IPS-18c (cell line): ENCODE results near the gene TK2.
"Not testable (repeated sequence)": the region's sequence is repeated elsewhere in the genome, so short reads cannot be mapped to it uniquely, and the experiment has no call there.

Experiments
- H3K4me3 ChIP-seq: 2 replicates; pipeline ENCODE4 v1.7.0; 2013; ENCODE audit warnings: low read depth, mild to moderate bottlenecking, low read length, moderate library complexity; ENCODE audit not compliant: insufficient read depth
- H3K9me3 ChIP-seq: one replicate; pipeline ENCODE4 v1.6.1; 2013; ENCODE audit warnings: mild to moderate bottlenecking, low read length, moderate library complexity; ENCODE audit not compliant: control insufficient read depth, insufficient read depth

The TK2 gene

GRCh38 chr16:66502020-66502913 is 47.7 kb downstream of the TK2 start:
- Histone ChIP-seq H3K4me3 (no peak overlapping the region), H3K9me3 (no peaks in the 10 kb centered on the region)

- H3K4me3 ChIP-seq, H3K9me3 ChIP-seq: not testable (repeated sequence)
Observed at GRCh38 chr16:66501563-66501962, 48.4 kb downstream of the TK2 start.

GRCh38 chr16:66497921-66498320 is 52.0 kb downstream of the TK2 start:
- not testable (repeated sequence) for H3K4me3 ChIP-seq, H3K9me3 ChIP-seq

- H3K4me3 ChIP-seq, H3K9me3 ChIP-seq: not testable (repeated sequence)
Observed at GRCh38 chr16:66496226-66496625, 53.7 kb downstream of the TK2 start.

DNA sequence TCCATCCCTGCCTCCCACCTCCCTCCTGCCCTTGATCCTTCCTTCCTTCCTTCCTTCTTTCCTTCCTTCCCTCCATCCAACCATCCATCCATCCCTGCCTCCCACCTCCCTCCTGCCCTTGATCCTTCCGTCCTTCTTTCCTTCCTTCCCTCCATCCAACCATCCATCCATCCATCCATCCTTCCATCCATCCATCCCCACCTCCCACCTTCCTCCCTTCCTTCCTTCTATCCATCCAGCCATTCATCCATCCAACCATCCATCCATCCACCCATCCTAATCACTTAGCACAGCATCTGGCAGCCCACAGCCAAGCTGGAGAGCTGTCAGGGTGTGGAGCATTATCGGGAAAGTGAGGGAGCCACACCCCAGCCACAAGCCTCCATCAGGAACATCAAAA is 54.5 kb downstream of the TK2 start:
- no peaks in the 10 kb centered on the region for H3K9me3 ChIP-seq

GRCh38 chr16:66494916-66495315 is 55.0 kb downstream of the TK2 start:
- Histone ChIP-seq H3K9me3 (no peaks in the 10 kb centered on the region), H3K4me3 (no peak overlapping the region)

More for the DNA sequence above, 54.5 kb downstream of the TK2 start:
- no peak overlapping the region for H3K4me3 ChIP-seq

- Histone ChIP-seq H3K9me3 (no peaks in the 10 kb centered on the region), H3K4me3 (no peak overlapping the region)
Observed at GRCh38 chr16:66493490-66494401, 56.2 kb downstream of the TK2 start.

DNA sequence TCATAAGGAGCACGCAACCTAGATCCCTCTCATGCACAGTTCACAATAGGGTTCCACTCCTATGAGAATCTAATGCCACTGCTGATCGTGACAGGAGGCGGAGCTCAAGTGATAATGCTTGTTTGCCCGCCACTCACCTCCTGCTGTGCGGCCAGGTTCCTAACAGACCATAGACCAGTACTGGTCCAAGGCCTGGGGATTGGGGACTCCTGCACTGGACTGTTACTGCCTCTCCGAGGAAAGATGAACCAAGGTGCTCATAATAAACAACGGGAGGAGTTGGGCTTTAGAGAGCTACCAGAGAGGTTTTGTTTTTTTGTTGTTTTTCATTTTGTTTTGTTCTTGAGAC is 58.2 kb downstream of the TK2 start:
- Histone ChIP-seq H3K4me3 (no peak overlapping the region), H3K9me3 (no peaks in the 10 kb centered on the region)

DNA sequence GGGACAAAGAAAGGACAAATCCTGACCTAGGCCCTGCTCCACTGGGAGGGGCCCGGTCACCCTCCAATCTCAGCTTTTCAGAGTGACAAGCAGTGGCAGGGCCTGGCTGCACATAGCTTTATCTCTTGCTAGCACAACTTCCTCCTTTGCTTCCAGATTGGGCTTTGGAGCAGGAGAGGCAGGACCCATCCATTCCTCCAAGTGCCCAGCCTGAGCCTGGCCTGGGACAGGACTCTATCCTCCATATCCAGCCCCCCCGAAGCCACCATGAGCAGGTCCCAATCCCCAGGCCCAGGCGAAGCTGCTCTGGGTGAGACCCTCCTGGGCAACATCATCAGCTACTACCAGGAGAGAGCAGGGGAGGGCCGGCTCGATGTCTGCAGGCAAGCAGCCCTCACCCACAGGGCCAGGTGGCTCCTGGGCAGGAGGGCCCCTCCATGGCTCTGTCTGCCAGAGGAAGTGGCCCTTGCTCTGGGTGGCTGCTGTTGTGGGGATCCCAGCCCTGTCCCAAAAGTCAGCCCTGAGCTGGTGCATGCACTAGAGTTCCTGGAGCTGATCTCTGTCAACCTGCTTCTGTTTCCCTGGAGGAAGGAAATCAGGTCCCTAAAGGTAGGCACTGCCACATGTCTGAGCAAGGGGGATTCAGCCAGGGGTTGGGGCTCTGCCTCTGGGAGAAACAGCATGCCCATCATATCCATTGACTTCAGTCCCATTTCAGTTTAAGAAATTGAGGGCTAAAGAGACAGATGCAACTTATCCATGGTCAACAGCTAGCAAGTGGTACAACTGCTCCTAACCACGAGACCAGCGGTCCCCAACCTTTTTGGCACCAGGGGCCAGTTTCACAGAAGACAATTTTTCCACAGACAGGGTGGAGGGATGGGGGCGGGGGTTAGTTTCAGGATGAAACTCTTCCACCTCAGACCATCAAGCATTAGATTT is 58.9 kb downstream of the TK2 start:
- H3K9me3 ChIP-seq, result no peaks in the 10 kb centered on the region
- H3K4me3 ChIP-seq, result no peak overlapping the region

DNA sequence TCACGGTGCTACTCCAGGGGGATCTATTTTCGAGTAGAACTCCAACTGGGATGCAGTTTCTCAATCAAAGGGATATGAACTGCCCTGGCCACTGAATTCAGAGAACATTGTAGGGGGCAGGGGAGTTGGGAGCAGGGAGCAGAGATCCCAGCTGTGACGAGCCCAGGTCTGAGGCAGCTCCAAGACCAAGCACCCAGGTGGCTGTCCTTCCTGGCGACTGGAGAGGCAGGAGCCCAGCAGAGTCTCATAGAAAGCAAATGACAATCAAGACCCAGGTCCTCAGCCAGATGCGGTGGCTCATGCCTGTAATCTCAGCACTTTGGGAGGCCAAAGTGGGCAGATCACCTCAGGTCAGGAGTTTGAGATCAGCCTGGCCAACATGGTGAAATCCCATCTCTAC is 60.1 kb downstream of the TK2 start:
- H3K9me3 ChIP-seq, result no peaks in the 10 kb centered on the region
- H3K4me3 ChIP-seq, result no peak overlapping the region

DNA sequence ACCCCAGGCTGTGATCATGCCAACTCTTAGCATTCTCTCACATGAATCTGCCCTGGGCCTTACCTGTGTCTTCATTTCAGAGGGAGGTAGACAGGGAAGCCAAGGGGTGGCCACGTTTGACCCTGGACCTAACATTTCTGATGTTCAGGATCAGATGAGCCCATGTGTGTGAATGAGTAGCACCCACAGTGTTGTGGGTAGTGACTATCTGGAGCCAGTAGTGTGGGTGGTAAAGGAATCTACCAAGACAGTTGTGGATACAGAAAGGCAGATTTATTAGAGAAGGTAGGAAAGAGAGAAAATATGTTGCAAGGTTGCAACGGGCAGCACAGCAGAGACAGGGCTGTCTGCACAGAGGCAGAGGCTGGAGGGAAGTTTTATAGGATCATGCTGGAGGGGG is 60.5 kb downstream of the TK2 start:
- Histone ChIP-seq H3K4me3 (no peak overlapping the region), H3K9me3 (no peaks in the 10 kb centered on the region)

DNA sequence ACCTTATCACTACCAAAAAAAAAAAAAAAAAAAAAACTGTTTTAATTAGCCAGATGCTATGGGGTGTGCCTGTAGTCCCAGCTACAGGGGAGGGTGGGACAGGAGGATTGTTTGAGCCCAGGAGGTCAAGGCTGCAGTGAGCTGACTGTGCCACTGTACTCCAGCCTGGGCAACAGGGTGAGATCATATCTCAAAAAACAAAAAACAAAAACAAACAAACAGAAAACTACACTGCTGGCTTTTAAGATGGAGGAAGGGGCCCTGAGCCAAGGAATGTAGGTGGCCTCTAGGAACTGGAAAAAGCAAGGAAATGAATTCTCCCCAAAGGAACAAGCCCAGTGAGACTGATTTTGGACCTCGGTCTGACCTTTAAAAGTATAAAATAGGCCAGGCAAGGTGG is 61.4 kb downstream of the TK2 start:
- Histone ChIP-seq H3K9me3 (no peaks in the 10 kb centered on the region), H3K4me3 (no peak overlapping the region)

- H3K4me3 ChIP-seq, result no peak overlapping the region
Observed at GRCh38 chr16:66487580-66488275, 62.2 kb downstream of the TK2 start.

GRCh38 chr16:66486773-66487579 is 62.9 kb downstream of the TK2 start:
- H3K4me3 ChIP-seq, result no peak overlapping the region
- H3K9me3 ChIP-seq, result no peaks in the 10 kb centered on the region

More at GRCh38 chr16:66487580-66488275, 62.2 kb downstream of the TK2 start:
- H3K9me3 ChIP-seq, result no peaks in the 10 kb centered on the region

GRCh38 chr16:66486199-66486772 is 63.6 kb downstream of the TK2 start:
- no peak overlapping the region for H3K4me3 ChIP-seq
- no peaks in the 10 kb centered on the region for H3K9me3 ChIP-seq

- H3K4me3 ChIP-seq, result no peak overlapping the region
- no peaks in the 10 kb centered on the region for H3K9me3 ChIP-seq
Observed at GRCh38 chr16:66485376-66485775, 64.5 kb downstream of the TK2 start.
